D721Med (cell line): ENCODE measurements around the gene NPHP1.

Experiments
- DNase-seq: peaks from one replicate; pipeline ENCODE4 v3.0.0; 2011; ENCODE audit warnings: low spot score; ENCODE audit not compliant: insufficient read length
- FAIRE-seq: peaks from 2 replicates; lab custom pipeline; 2011; peaks lifted over from hg19 to GRCh38; lab: Jason Lieb, UNC
- CTCF ChIP-seq: IDR thresholded peaks from 2 replicates; pipeline ENCODE4 v1.5.1; 2012; ENCODE audit warnings: mild to moderate bottlenecking, control low read depth; ENCODE audit not compliant: insufficient read depth; ENCODE audit errors: missing control alignments

Gene NPHP1

GRCh38 chr2:110134025-110134424, 70.8 kb downstream of the NPHP1 start:
- FAIRE-seq (no peak), DNase-seq (no peak)
- TF ChIP-seq CTCF: no peak

- TF ChIP-seq CTCF: no peak
- no peak for DNase-seq
- FAIRE-seq: no peak
Measured at GRCh38 chr2:110131166-110131565, 73.6 kb downstream of the NPHP1 start.

- FAIRE-seq (no peak), DNase-seq (no peak)
- no peak for TF ChIP-seq CTCF
Measured at GRCh38 chr2:110130757-110131156, 74.1 kb downstream of the NPHP1 start.

- no peak for DNase-seq
- no peak for TF ChIP-seq CTCF
- FAIRE-seq: no peak
Measured at GRCh38 chr2:110126906-110127305, 77.9 kb downstream of the NPHP1 start.

- FAIRE-seq (no peak), DNase-seq (no peak)
- TF ChIP-seq CTCF: no peak
Measured at GRCh38 chr2:110126086-110126773, 78.6 kb downstream of the NPHP1 start.

GRCh38 chr2:110124939-110125691, 79.7 kb downstream of the NPHP1 start:
- DNase-seq: no peak
- no peak for FAIRE-seq
- TF ChIP-seq CTCF: no peak
